Measurements from ENCODE around the gene NSMCE1. TPM values are rescaled to one million over a fixed set of nuclear protein-coding genes. Genes with fewer than 3 reads are reported as not detected.

NSMCE1 gene
- polyA plus RNA-seq, 1 donor from 2014 or later = 78.1 TPM

GRCh38 chr16:27310576-27311447 lies 42.2 kb upstream of the NSMCE1 start:
- H3K27ac Mint-ChIP-seq = peak overlapping the region in 2 of 3 donors; percentile 45 to 57
- H3K4me1 Mint-ChIP-seq = peaks cover 4 to 17% (median 14%) of the 10 kb centered on the region in 3 donors
- peaks cover 5% of the 10 kb centered on the region for H3K27me3 Mint-ChIP-seq
- peaks cover 0 to 5% (median 1%) of the 10 kb centered on the region in 3 donors for H3K9me3 Mint-ChIP-seq
- no peaks in the 10 kb centered on the region for H3K36me3 Mint-ChIP-seq
- H3K4me3 Mint-ChIP-seq = peak overlapping the region in 1 of 4 donors; percentile 92

- Mint-ChIP-seq H3K27me3 (peaks cover 5% of the 10 kb centered on the region), H3K36me3 (no peaks in the 10 kb centered on the region), H3K4me3 (peak overlapping the region in 1 of 4 donors; percentile 92), H3K4me1 (peaks cover 0 to 4% (median 2%) of the 10 kb centered on the region in 3 donors), H3K9me3 (peaks cover 0 to 6% (median 2%) of the 10 kb centered on the region in 3 donors), H3K27ac (no peak overlapping the region)
Measured at GRCh38 chr16:27308792-27309191, 40.2 kb upstream of the NSMCE1 start.

- H3K9me3 Mint-ChIP-seq = peaks cover 0 to 6% (median 2%) of the 10 kb centered on the region in 3 donors
- H3K36me3 Mint-ChIP-seq = no peaks in the 10 kb centered on the region
- no peaks in the 10 kb centered on the region for H3K27me3 Mint-ChIP-seq
- H3K4me3 Mint-ChIP-seq = no peak overlapping the region
- H3K4me1 Mint-ChIP-seq = peaks cover 4 to 6% (median 4%) of the 10 kb centered on the region in 3 donors
- peak overlapping the region in 1 of 3 donors; percentile 14 for H3K27ac Mint-ChIP-seq
Measured at GRCh38 chr16:27305839-27306442, 37.4 kb upstream of the NSMCE1 start.

DNA sequence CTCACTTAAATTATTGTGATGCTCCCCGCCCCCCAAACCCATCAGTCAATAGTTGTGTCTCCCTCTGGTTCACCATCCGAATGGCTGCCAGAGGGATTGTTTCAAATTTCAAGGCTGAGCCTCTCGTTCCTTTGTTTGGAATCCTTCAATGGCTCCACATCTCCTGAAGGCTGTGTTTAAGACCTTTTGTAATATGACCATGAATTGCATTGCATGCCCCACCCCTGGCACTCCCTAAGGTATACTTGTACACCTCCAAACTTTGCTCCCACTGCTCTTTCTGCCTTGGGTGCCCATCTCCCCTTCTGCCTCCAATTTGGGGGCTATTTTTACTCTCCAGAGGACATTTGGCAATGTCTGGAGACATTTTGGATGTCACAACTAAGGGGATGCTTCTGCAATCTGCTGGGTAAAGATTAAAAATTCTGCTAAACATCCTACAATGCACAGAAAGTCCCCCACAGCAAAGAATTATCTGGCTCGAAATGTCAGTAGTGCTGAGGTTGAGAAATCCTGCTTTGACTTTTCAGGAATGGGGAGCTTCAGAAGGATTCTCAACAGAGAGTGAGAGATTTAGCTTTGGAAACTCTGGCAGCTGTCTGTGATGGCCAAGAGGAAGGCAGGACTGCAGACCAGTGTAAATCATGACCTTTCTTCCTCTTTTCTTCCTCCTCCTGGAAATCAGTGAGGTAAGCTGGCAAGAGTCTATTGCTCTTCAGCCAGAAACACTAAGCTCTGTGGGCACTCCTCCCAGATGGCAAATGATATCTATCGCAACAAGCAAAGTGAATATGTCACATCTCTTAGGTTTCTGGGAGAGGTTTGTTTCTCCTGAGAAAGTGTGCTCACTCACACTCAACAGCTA lies 36.5 kb upstream of the NSMCE1 start:
- Mint-ChIP-seq H3K36me3 (no peaks in the 10 kb centered on the region), H3K27me3 (no peaks in the 10 kb centered on the region), H3K4me3 (no peak overlapping the region), H3K9me3 (peaks cover 0 to 6% (median 2%) of the 10 kb centered on the region in 3 donors), H3K4me1 (peaks cover 6 to 8% (median 8%) of the 10 kb centered on the region in 3 donors), H3K27ac (peak overlapping the region in 1 of 3 donors; percentile 14)

DNA sequence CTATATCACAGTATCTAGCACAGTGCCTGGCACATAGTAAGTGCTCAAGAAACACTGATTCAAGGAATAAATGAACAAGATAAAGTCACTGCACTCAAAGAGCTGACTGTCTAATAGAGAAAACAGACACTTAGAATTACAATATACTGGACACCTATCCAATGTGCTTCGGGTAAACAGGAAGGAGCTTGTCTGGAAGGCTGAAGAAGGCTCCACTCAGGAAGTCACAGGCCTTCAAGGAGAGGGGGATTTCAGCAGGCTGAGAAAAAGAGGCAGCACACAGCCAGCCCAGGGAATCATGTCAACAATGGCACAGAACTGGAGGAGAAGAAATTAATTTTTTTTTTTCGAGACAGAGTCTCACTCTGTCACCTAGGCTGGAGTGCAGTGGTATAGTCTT lies 35.5 kb upstream of the NSMCE1 start:
- no peak overlapping the region for H3K27ac Mint-ChIP-seq
- H3K36me3 Mint-ChIP-seq = no peaks in the 10 kb centered on the region
- H3K4me1 Mint-ChIP-seq = peaks cover 8 to 12% (median 11%) of the 10 kb centered on the region in 3 donors
- H3K9me3 Mint-ChIP-seq = peaks cover 0 to 8% (median 2%) of the 10 kb centered on the region in 3 donors
- no peak overlapping the region for H3K4me3 Mint-ChIP-seq
- peaks cover 6% of the 10 kb centered on the region for H3K27me3 Mint-ChIP-seq

- Mint-ChIP-seq H3K27me3 (peaks cover 12% of the 10 kb centered on the region), H3K36me3 (no peaks in the 10 kb centered on the region), H3K9me3 (peaks cover 0 to 8% (median 2%) of the 10 kb centered on the region in 3 donors), H3K27ac (no peak overlapping the region), H3K4me1 (peaks cover 12 to 18% (median 14%) of the 10 kb centered on the region in 3 donors), H3K4me3 (no peak overlapping the region)
Measured at GRCh38 chr16:27303256-27304100, 34.9 kb upstream of the NSMCE1 start.

- H3K27me3 Mint-ChIP-seq = peaks cover 19% of the 10 kb centered on the region
- peaks cover 0 to 7% (median 2%) of the 10 kb centered on the region in 3 donors for H3K9me3 Mint-ChIP-seq
- peak overlapping the region in 1 of 3 donors; percentile 4 for H3K27ac Mint-ChIP-seq
- no peaks in the 10 kb centered on the region for H3K36me3 Mint-ChIP-seq
- peaks cover 18 to 24% (median 21%) of the 10 kb centered on the region in 3 donors for H3K4me1 Mint-ChIP-seq
- H3K4me3 Mint-ChIP-seq = peak overlapping the region in 1 of 4 donors; percentile 1
Measured at GRCh38 chr16:27302126-27302525, 33.6 kb upstream of the NSMCE1 start.

GRCh38 chr16:27301236-27301861 lies 32.8 kb upstream of the NSMCE1 start:
- peaks cover 18 to 24% (median 21%) of the 10 kb centered on the region in 3 donors for H3K4me1 Mint-ChIP-seq
- peaks cover 0 to 7% (median 2%) of the 10 kb centered on the region in 3 donors for H3K9me3 Mint-ChIP-seq
- H3K36me3 Mint-ChIP-seq = no peaks in the 10 kb centered on the region
- H3K27ac Mint-ChIP-seq = no peak overlapping the region
- H3K27me3 Mint-ChIP-seq = peaks cover 19% of the 10 kb centered on the region
- H3K4me3 Mint-ChIP-seq = no peak overlapping the region

DNA sequence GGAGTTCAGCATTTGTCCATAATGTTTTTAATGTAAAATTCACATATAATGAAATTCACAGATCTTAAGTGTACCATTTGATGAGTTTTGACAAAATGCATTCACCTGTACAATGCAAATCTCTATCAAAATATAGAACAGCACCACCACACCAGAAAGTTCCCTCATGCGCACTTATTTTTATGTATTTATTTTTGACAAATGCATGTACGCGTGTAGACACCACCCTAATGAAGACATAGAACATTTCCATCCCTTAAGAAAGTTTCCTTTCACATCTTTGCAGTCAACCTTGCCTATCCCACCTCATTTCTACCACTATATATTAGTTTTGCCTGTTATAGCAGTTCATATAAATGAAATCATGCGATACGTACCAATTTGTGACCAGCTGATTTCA lies 29.6 kb upstream of the NSMCE1 start:
- H3K27ac Mint-ChIP-seq = peak overlapping the region in 2 of 3 donors; percentile 27 to 65
- peaks cover 19% of the 10 kb centered on the region for H3K27me3 Mint-ChIP-seq

GRCh38 chr16:27293343-27293742 lies 24.8 kb upstream of the NSMCE1 start:
- Mint-ChIP-seq H3K27me3 (peaks cover 6% of the 10 kb centered on the region), H3K27ac (no peak overlapping the region), H3K4me3 (no peak overlapping the region), H3K4me1 (peaks cover 5 to 6% (median 5%) of the 10 kb centered on the region in 3 donors), H3K36me3 (no peaks in the 10 kb centered on the region), H3K9me3 (no peaks in the 10 kb centered on the region)

More for the DNA sequence above, 29.6 kb upstream of the NSMCE1 start:
- no peaks in the 10 kb centered on the region for H3K36me3 Mint-ChIP-seq
- peak overlapping the region in 2 of 4 donors; percentile 30 to 58 for H3K4me3 Mint-ChIP-seq
- H3K4me1 Mint-ChIP-seq = peaks cover 18 to 24% (median 21%) of the 10 kb centered on the region in 3 donors
- peaks cover 0 to 2% (median 0%) of the 10 kb centered on the region in 3 donors for H3K9me3 Mint-ChIP-seq

DNA sequence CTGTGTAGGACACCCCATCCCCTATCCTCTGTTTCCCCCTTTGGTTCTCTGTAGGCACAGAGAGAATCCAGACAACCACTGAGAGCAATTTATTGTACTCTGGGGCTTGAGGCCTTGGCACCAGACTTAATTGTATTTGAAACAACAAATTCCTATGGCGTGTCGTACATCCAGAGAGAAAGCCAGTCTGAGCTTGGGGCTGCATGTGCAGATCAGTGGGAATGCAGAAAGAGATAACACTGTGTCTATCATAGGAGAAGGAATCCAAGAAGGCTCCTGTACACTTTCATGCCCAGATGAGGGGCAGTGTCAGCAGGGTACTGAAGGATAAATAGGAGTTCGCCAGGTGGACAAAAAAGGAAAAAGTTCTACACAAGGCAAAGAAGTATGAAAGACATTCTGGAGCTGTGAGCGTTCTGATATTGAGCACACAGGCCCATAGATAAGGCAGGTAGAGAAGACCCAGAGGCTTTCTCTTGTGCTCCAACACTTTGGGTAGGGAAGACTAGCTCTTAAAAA lies 23.2 kb upstream of the NSMCE1 start:
- Mint-ChIP-seq H3K4me1 (no peaks in the 10 kb centered on the region), H3K27me3 (no peaks in the 10 kb centered on the region), H3K9me3 (peaks cover 0 to 5% (median 3%) of the 10 kb centered on the region in 3 donors), H3K4me3 (no peak overlapping the region), H3K27ac (peak overlapping the region in 1 of 3 donors; percentile 9), H3K36me3 (no peaks in the 10 kb centered on the region)

GRCh38 chr16:27291106-27291505 lies 22.5 kb upstream of the NSMCE1 start:
- peaks cover 0 to 5% (median 3%) of the 10 kb centered on the region in 3 donors for H3K9me3 Mint-ChIP-seq
- no peak overlapping the region for H3K4me3 Mint-ChIP-seq
- H3K4me1 Mint-ChIP-seq = peaks cover 0 to 4% (median 0%) of the 10 kb centered on the region in 3 donors
- H3K27ac Mint-ChIP-seq = no peak overlapping the region
- H3K36me3 Mint-ChIP-seq = no peaks in the 10 kb centered on the region
- no peaks in the 10 kb centered on the region for H3K27me3 Mint-ChIP-seq

DNA sequence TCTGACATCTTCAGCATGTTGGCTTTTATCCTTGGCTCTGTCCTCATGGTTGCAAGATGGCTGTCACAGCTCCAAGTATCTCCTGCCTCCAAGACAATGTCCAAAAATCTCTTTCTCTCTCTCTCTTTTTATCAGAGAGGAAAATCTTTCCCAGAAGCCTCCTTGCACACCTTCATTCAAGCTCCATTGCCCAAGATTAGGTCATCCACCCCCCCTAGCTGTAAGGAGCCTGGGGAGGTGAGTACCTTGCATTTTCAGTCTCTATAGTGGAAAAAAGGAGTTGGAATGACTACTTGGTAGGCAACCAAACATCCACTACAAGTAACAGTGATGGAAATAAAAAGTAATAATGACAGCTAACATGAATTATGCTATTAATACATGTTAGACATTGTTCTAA lies 22.0 kb upstream of the NSMCE1 start:
- no peaks in the 10 kb centered on the region for H3K27me3 Mint-ChIP-seq
- no peak overlapping the region for H3K4me3 Mint-ChIP-seq
- peaks cover 0 to 8% (median 0%) of the 10 kb centered on the region in 3 donors for H3K4me1 Mint-ChIP-seq
- no peak overlapping the region for H3K27ac Mint-ChIP-seq
- H3K36me3 Mint-ChIP-seq = no peaks in the 10 kb centered on the region
- peaks cover 0 to 5% (median 3%) of the 10 kb centered on the region in 3 donors for H3K9me3 Mint-ChIP-seq

All from IgD-negative memory B cell (primary cell).